Fibroblast of skin of scalp (primary cell): ENCODE measurements around the gene URGCP.
A peak's percentile ranks its signal among the peaks of the same experiment; 100 is the strongest.
"Not testable (repeated sequence)": the region's sequence is repeated elsewhere in the genome, so short reads cannot be mapped to it uniquely, and the experiment has no call there.

Experiments
- DNase-seq: peaks from one replicate; pipeline ENCODE4 v3.0.0-alpha.2; 2013

The URGCP gene

GRCh38 chr7:43914795-43915194 is 8.4 kb upstream of the URGCP start:
- DNase-seq = no peak

GRCh38 chr7:43905956-43906330 is 453 bp downstream of the URGCP start:
- peak; percentile 47 for DNase-seq

GRCh38 chr7:43905209-43905946 is 1.0 kb downstream of the URGCP start:
- peak; percentile 22 for DNase-seq

GRCh38 chr7:43904533-43905208 is 1.7 kb downstream of the URGCP start:
- peak; percentile 39 for DNase-seq

GRCh38 chr7:43902542-43903054 is 3.8 kb downstream of the URGCP start:
- no peak for DNase-seq

- DNase-seq = not testable (repeated sequence)
These were observed 7.8 kb downstream of the URGCP start for GRCh38 chr7:43898571-43898970.

GRCh38 chr7:43895847-43896415 is 10.5 kb downstream of the URGCP start:
- DNase-seq = no peak

- no peak for DNase-seq
These were observed 15.1 kb downstream of the URGCP start for GRCh38 chr7:43891069-43891955.

- DNase-seq = no peak
These were observed 15.9 kb downstream of the URGCP start for GRCh38 chr7:43890468-43890867.

GRCh38 chr7:43888993-43889945 is 17.1 kb downstream of the URGCP start:
- DNase-seq = peak; percentile 37

GRCh38 chr7:43884617-43885016 is 21.8 kb downstream of the URGCP start:
- no peak for DNase-seq

- no peak for DNase-seq
These were observed 22.2 kb downstream of the URGCP start for GRCh38 chr7:43884209-43884608.

GRCh38 chr7:43880596-43880995 is 25.8 kb downstream of the URGCP start:
- DNase-seq = no peak

GRCh38 chr7:43879477-43879876 is 26.9 kb downstream of the URGCP start:
- DNase-seq = peak; percentile 62

- peak; percentile 38 for DNase-seq
These were observed 27.5 kb downstream of the URGCP start for GRCh38 chr7:43878867-43879266.

GRCh38 chr7:43877968-43878864 is 28.2 kb downstream of the URGCP start:
- DNase-seq = no peak

GRCh38 chr7:43876976-43877745 is 29.2 kb downstream of the URGCP start:
- DNase-seq = no peak

- DNase-seq = no peak
These were observed 30.2 kb downstream of the URGCP start for GRCh38 chr7:43876241-43876640.

GRCh38 chr7:43873300-43873699 is 33.1 kb downstream of the URGCP start:
- peak; percentile 66 for DNase-seq
